ENCODE results near the gene SMLR1. TPM values are rescaled to one million over a fixed set of nuclear protein-coding genes. Genes with fewer than 3 reads are reported as not detected.

SMLR1 gene
- polyA plus RNA-seq, 1 experiment = not detected

- H3K27me3 ChIP-seq (ENCODE audit: control insufficient read depth, insufficient read depth, low read length) = no peaks in the 10 kb centered on the region
- POLR2A ChIA-PET = no interaction called here
- no peak for DNase-seq (ENCODE audit: low read depth)
- CTCF ChIA-PET = no interaction called here
- H3K36me3 ChIP-seq (ENCODE audit: control insufficient read depth, insufficient read depth, low read length) = no peaks in the 10 kb centered on the region
- no peak overlapping the region for H3K4me3 ChIP-seq (ENCODE audit: low read depth, low read length)
- TF ChIP-seq CTCF (IDR thresholded peaks at IDR 0.05; ENCODE audit: insufficient read depth, low read depth, low read length) = no peak
Measured at GRCh38 chr6:130814506-130814905, 12.7 kb upstream of the SMLR1 start.

DNA sequence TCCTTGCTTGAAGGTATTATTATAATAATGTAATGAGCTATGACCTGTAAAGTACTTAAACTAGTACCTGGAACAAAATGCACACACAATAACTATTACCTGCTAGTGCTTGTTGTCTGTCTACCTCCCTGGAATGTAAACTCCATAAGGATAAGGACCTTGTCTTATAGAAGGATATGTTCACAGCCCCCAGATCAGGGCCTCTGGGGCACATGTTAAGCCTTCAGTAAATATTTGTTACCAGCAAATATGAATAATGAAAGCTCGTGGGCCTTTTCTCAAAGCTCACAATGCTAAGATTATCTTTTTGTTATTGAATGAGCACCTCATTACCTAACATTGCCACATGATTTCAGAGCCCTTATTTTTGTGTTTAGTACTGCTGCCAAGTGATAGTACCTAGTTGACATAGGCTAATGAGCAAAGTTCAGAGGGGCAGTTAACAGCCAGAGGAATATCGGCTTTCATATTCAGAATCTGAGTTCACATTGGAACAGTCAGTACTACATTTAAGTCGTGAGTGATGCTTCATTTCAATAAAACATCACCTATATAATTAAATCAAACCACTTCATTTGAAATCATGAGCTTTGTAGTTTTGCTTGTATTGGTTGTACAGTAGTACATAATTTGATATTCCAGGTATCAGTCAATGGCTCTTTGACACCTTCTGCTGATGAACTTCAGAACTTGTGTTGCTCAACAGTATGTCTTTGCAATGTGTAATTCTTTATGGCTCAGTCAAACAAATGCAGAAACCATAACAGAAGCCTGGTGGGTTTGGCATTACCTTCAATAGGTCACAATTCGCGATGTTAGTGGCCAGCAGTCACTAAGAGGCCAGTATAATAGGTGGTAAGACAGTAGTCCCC is 11.8 kb upstream of the SMLR1 start:
- Histone ChIP-seq H3K4me3 (ENCODE audit: low read depth, low read length) (no peak overlapping the region), H3K27me3 (ENCODE audit: control insufficient read depth, insufficient read depth, low read length) (no peaks in the 10 kb centered on the region), H3K36me3 (ENCODE audit: control insufficient read depth, insufficient read depth, low read length) (no peaks in the 10 kb centered on the region)
- POLR2A ChIA-PET = no interaction called here
- no peak for TF ChIP-seq CTCF (IDR thresholded peaks at IDR 0.05; ENCODE audit: insufficient read depth, low read depth, low read length)
- no peak for DNase-seq (ENCODE audit: low read depth)
- CTCF ChIA-PET = interaction anchor here (1.0 kb wide), 1 partner anchor 12 kb away, joined by 3 read pairs; the partner anchor contains the start of gene SMLR1

- Histone ChIP-seq H3K27me3 (ENCODE audit: control insufficient read depth, insufficient read depth, low read length) (no peaks in the 10 kb centered on the region), H3K4me3 (ENCODE audit: low read depth, low read length) (no peak overlapping the region), H3K36me3 (ENCODE audit: control insufficient read depth, insufficient read depth, low read length) (no peaks in the 10 kb centered on the region)
- ChIA-PET CTCF (no interaction called here), POLR2A (no interaction called here)
- DNase-seq (ENCODE audit: low read depth) = no peak
- TF ChIP-seq CTCF (IDR thresholded peaks at IDR 0.05; ENCODE audit: insufficient read depth, low read depth, low read length) = no peak
Measured at GRCh38 chr6:130822736-130823135, 4.5 kb upstream of the SMLR1 start.

- H3K36me3 ChIP-seq (ENCODE audit: control insufficient read depth, insufficient read depth, low read length) = no peaks in the 10 kb centered on the region
- TF ChIP-seq CTCF (IDR thresholded peaks at IDR 0.05; ENCODE audit: insufficient read depth, low read depth, low read length) = no peak
- H3K27me3 ChIP-seq (ENCODE audit: control insufficient read depth, insufficient read depth, low read length) = no peaks in the 10 kb centered on the region
- no peak for DNase-seq (ENCODE audit: low read depth)
- no peak overlapping the region for H3K4me3 ChIP-seq (ENCODE audit: low read depth, low read length)
- ChIA-PET POLR2A (no interaction called here), CTCF (interaction anchor here (1.4 kb wide), 1 partner anchor 9 kb away, joined by 3 read pairs; no protein-coding TSS in a partner anchor)
Measured at GRCh38 chr6:130824978-130825694, 2.1 kb upstream of the SMLR1 start.

DNA sequence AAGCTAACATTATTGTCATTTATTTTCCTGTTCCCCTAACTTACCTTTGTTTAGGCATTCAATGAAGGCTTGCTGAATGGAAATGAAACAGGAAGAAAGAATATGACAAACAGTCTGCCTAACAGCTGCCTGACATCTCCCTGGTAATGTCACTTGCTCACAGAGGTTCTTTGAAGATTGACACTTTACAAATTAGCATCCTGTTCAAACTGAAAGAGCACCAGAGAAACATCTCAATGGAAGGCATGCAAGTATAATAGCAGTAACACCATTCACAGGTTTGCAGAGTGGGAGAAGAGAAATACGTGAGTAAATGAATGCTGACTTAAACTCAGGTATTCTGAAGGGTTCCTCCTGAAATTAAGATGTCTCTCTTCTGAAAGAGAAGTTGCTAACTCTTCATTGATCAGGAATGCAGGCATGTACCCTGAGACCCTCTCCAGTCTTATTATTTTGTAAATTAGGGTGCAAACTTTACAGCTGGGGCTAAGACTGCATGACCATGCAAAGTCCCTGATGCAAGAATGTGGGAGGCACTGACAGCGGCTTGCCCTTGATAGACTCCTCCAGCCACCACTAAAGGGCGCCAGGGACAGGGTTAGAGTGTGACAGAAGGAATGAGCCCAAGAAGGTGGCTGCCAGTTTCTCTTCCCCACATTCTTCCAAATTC is 1.3 kb upstream of the SMLR1 start:
- TF ChIP-seq CTCF (IDR thresholded peaks at IDR 0.05; ENCODE audit: insufficient read depth, low read depth, low read length) = no peak
- no peak for DNase-seq (ENCODE audit: low read depth)
- no peaks in the 10 kb centered on the region for H3K27me3 ChIP-seq (ENCODE audit: control insufficient read depth, insufficient read depth, low read length)
- POLR2A ChIA-PET = no interaction called here
- CTCF ChIA-PET = interaction anchor here (1.4 kb wide), 1 partner anchor 9 kb away, joined by 3 read pairs; no protein-coding TSS in a partner anchor
- H3K4me3 ChIP-seq (ENCODE audit: low read depth, low read length) = no peak overlapping the region
- no peaks in the 10 kb centered on the region for H3K36me3 ChIP-seq (ENCODE audit: control insufficient read depth, insufficient read depth, low read length)
